ENCODE measurements around the gene NANOGP8. TPM values are rescaled to one million over a fixed set of nuclear protein-coding genes. Genes with fewer than 3 reads are reported as not detected.

Gene NANOGP8
- total RNA-seq, 1 experiment from 2014 or later: not detected

DNA sequence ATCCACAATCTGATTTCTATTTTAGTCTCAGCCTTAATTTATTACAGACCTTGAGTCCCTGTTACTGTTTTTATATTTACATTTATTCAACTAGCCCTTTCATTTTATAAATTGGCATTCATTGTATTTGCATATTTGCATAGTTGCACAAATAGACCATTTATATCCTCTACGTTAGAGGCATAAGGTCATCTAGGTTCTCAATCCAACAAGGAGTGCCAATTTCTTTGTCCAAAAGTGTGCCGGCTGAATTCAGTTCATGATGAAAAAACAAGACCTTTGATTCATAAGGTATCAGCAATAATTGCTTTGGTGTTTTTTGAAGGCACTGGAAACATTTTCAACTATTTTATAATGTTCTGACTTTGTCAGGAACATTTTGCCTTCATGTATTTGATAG lies 33.9 kb upstream of the NANOGP8 start:
- Histone ChIP-seq H3K9me3 (no peaks in the 10 kb centered on the region), H3K27me3 (replicated peaks; ENCODE audit: control insufficient read depth, insufficient read depth, low read length) (no peaks in the 10 kb centered on the region), H3K4me3 (ENCODE audit: low read depth, low read length) (no peak overlapping the region), H3K4me1 (no peaks in the 10 kb centered on the region), H3K36me3 (ENCODE audit: control insufficient read depth, insufficient read depth, low read length) (no peaks in the 10 kb centered on the region)
- DNase-seq: no peak
- Mint-ChIP-seq H3K27me3 (ENCODE audit: insufficient read depth, unreplicated experiment) (no peaks in the 10 kb centered on the region), H3K9me3 (ENCODE audit: unreplicated experiment) (no peaks in the 10 kb centered on the region), H3K4me1 (ENCODE audit: low read depth, unreplicated experiment) (no peaks in the 10 kb centered on the region), H3K4me3 (ENCODE audit: unreplicated experiment) (no peak overlapping the region), H3K36me3 (ENCODE audit: insufficient read depth, unreplicated experiment) (no peaks in the 10 kb centered on the region), H3K27ac (ENCODE audit: unreplicated experiment) (no peak overlapping the region)
- ChIA-PET POLR2A (no interaction called here), CTCF (no interaction called here)
- TF ChIP-seq, protein P1, sequence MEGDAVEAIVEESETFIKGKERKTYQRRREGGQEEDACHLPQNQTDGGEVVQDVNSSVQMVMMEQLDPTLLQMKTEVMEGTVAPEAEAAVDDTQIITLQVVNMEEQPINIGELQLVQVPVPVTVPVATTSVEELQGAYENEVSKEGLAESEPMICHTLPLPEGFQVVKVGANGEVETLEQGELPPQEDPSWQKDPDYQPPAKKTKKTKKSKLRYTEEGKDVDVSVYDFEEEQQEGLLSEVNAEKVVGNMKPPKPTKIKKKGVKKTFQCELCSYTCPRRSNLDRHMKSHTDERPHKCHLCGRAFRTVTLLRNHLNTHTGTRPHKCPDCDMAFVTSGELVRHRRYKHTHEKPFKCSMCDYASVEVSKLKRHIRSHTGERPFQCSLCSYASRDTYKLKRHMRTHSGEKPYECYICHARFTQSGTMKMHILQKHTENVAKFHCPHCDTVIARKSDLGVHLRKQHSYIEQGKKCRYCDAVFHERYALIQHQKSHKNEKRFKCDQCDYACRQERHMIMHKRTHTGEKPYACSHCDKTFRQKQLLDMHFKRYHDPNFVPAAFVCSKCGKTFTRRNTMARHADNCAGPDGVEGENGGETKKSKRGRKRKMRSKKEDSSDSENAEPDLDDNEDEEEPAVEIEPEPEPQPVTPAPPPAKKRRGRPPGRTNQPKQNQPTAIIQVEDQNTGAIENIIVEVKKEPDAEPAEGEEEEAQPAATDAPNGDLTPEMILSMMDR (IDR thresholded peaks at IDR 0.05; ENCODE audit: insufficient read depth in 1 of 2, low read depth in 1 of 2, low read length in 1 of 2, severe bottlenecking in 1 of 2, unreplicated experiment in 1 of 2): no peak
- no TSS peak for BruUV-seq (replicated peaks)
- intact Hi-C loops (cut with micrococcal nuclease; ENCODE audit: unreplicated experiment): no loop called here

DNA sequence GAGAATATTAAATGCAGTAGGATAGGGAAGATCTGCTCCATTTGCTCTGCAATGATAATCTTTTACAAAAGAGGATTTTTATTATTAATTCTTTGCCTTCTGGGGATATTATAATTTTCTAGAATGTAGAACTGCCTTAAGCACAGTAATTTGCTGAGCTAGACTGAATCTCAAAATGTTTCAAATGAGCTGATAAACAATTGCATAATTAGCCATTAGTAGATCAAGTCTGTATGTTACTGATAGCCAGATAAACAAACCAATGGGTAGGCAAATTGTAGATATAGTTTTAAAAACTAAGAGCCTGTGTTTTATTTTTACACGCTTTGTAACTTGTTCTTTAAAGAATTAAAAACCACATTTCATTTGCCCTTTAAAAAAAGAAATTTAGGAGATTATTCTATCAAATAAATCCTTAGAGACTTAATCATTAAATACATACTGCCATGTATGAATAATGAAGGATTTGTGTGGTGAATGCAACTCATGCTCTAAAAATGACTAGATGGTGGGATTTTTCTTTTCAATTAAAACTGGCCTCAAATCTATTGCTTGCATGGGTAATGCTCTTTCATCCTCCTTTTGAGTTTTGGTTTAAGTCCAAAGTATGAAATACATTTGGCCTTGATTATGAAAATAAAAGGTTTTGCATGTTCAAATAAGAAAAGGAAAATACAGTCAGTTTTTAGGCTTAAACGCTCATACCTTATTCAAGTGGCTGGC lies 32.6 kb upstream of the NANOGP8 start:
- no peaks in the 10 kb centered on the region for H3K27me3 ChIP-seq (replicated peaks; ENCODE audit: control insufficient read depth, insufficient read depth, low read length)
- no peak overlapping the region for H3K27ac Mint-ChIP-seq (ENCODE audit: unreplicated experiment)
- CTCF ChIA-PET: no interaction called here
- no peaks in the 10 kb centered on the region for H3K4me1 ChIP-seq
- POLR2A ChIA-PET: no interaction called here
- H3K27me3 Mint-ChIP-seq (ENCODE audit: insufficient read depth, unreplicated experiment): no peaks in the 10 kb centered on the region
- no peaks in the 10 kb centered on the region for H3K36me3 Mint-ChIP-seq (ENCODE audit: insufficient read depth, unreplicated experiment)
- intact Hi-C loops (cut with micrococcal nuclease; ENCODE audit: unreplicated experiment): no loop called here
- DNase-seq: no peak
- no peaks in the 10 kb centered on the region for H3K9me3 ChIP-seq
- no peak overlapping the region for H3K4me3 Mint-ChIP-seq (ENCODE audit: unreplicated experiment)
- H3K4me3 ChIP-seq (ENCODE audit: low read depth, low read length): no peak overlapping the region
- no peaks in the 10 kb centered on the region for H3K36me3 ChIP-seq (ENCODE audit: control insufficient read depth, insufficient read depth, low read length)
- no peaks in the 10 kb centered on the region for H3K4me1 Mint-ChIP-seq (ENCODE audit: low read depth, unreplicated experiment)
- H3K9me3 Mint-ChIP-seq (ENCODE audit: unreplicated experiment): no peaks in the 10 kb centered on the region
- TF ChIP-seq, protein P1 (IDR thresholded peaks at IDR 0.05; ENCODE audit: insufficient read depth in 1 of 2, low read depth in 1 of 2, low read length in 1 of 2, severe bottlenecking in 1 of 2, unreplicated experiment in 1 of 2): no peak
- no TSS peak for BruUV-seq (replicated peaks)

DNA sequence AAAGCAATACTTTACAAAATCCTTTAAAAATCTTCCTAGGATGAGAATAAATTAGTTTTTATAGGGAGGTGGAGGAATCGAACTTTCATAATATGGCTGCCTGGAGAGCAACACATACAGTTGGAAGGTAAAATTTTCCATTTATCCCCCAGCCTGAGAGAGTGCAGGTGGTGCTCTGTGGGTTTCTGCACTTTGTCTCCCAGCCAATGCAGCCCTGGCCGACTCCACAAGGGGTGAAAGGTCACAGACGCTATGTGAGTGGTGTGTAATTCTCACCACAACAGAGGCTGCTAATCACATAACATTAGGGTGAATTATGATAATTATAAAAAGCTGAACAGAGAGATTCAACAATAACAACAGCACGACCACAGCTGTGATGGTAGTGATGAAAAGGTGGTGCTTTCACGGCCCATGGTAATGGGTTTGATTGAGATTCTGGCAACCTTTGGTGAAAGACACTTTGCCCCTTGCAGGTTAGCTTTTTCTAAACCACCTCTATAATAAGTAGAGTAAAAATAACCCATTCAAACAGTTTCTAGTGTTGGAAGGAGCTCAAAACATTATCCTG lies 30.1 kb upstream of the NANOGP8 start:
- TF ChIP-seq, protein P1 (IDR thresholded peaks at IDR 0.05; ENCODE audit: insufficient read depth in 1 of 2, low read depth in 1 of 2, low read length in 1 of 2, severe bottlenecking in 1 of 2, unreplicated experiment in 1 of 2): no peak
- Mint-ChIP-seq H3K4me1 (ENCODE audit: low read depth, unreplicated experiment) (no peaks in the 10 kb centered on the region), H3K4me3 (ENCODE audit: unreplicated experiment) (no peak overlapping the region), H3K27ac (ENCODE audit: unreplicated experiment) (no peak overlapping the region), H3K27me3 (ENCODE audit: insufficient read depth, unreplicated experiment) (no peaks in the 10 kb centered on the region), H3K36me3 (ENCODE audit: insufficient read depth, unreplicated experiment) (no peaks in the 10 kb centered on the region), H3K9me3 (ENCODE audit: unreplicated experiment) (no peaks in the 10 kb centered on the region)
- H3K36me3 ChIP-seq (ENCODE audit: control insufficient read depth, insufficient read depth, low read length): no peaks in the 10 kb centered on the region
- intact Hi-C loops (cut with micrococcal nuclease; ENCODE audit: unreplicated experiment): no loop called here
- POLR2A ChIA-PET: no interaction called here
- no peak overlapping the region for H3K4me3 ChIP-seq (ENCODE audit: low read depth, low read length)
- no peak for DNase-seq
- CTCF ChIA-PET: no interaction called here
- no peaks in the 10 kb centered on the region for H3K4me1 ChIP-seq
- H3K27me3 ChIP-seq (replicated peaks; ENCODE audit: control insufficient read depth, insufficient read depth, low read length): no peaks in the 10 kb centered on the region
- no TSS peak for BruUV-seq (replicated peaks)
- H3K9me3 ChIP-seq: no peaks in the 10 kb centered on the region
